Retinal pigment epithelial cell (primary cell): ENCODE results near the gene RFX7.
A peak's percentile ranks its signal among the peaks of the same experiment; 100 is the strongest.

ENCODE experiments used
- DNase-seq: peaks from one replicate; pipeline ENCODE4 v3.0.0-alpha.2; 2010; ENCODE audit warnings: low read depth
- H3K4me3 ChIP-seq: 2 replicates; pipeline ENCODE4 v1.5.1; 2011; ENCODE audit warnings: mild to moderate bottlenecking, low read length, control low read depth, moderate library complexity
- TF ChIP-seq, protein P1 (sequence below): conservative IDR thresholded peaks from 2 replicates; pipeline ENCODE4 v1.5.1; 2011; ENCODE audit warnings: low read depth, low read length, control low read depth, inconsistent platforms

Gene RFX7

DNA sequence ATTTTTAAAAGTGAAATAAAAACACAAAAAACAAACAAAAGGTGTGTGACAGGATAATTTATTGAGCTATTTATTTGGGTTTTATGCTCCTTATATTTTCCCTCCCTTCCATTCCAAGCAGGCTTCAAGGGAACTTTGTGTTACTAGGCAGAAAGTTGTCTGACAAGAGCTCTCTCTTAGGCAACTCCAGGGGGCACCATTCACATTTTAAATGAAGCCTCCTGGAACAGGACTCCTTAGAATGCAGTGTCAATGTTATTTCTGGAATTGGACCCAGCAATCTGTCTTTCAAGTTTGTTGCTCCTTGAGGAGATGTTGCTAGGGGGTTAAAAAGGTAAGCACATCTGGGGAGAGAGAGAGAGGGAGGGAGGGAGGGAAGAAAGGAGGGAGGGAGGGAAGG is 5.4 kb upstream of the RFX7 start:
- TF ChIP-seq, protein P1, sequence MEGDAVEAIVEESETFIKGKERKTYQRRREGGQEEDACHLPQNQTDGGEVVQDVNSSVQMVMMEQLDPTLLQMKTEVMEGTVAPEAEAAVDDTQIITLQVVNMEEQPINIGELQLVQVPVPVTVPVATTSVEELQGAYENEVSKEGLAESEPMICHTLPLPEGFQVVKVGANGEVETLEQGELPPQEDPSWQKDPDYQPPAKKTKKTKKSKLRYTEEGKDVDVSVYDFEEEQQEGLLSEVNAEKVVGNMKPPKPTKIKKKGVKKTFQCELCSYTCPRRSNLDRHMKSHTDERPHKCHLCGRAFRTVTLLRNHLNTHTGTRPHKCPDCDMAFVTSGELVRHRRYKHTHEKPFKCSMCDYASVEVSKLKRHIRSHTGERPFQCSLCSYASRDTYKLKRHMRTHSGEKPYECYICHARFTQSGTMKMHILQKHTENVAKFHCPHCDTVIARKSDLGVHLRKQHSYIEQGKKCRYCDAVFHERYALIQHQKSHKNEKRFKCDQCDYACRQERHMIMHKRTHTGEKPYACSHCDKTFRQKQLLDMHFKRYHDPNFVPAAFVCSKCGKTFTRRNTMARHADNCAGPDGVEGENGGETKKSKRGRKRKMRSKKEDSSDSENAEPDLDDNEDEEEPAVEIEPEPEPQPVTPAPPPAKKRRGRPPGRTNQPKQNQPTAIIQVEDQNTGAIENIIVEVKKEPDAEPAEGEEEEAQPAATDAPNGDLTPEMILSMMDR, result peak; percentile 51
- H3K4me3 ChIP-seq, result no peak overlapping the region
- DNase-seq, result no peak

DNA sequence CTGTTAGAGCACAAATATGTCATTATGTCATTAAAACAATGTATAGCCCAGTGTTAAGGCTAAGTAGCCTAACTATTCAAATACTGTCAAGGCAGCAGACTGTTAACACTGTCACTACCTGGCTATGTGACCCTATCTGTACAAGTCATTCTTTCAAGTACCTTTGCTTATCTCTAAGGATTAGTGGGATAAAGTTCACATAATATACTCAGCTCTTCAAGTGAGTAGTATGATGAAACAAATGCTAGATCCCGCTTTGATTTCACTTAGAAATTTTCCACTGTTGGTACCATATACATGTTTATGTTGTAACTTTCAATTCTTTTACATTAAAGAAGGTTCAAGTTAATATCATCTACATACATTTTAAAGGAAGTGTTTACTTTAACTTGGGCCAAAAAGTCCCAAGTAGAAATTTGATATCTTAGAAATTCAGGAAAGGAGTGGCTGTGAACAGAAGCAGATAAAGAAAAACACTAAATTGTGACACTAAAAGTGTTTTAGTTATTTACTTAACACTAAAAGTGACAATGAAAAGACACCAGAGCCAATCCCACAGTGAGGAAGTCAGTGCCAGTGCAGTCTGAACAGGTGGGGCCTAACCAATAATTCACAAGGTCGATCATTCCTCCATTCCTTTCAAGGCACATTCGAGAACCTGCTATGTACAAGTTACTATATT is 4.8 kb upstream of the RFX7 start:
- DNase-seq, result no peak
- no peak overlapping the region for H3K4me3 ChIP-seq
- TF ChIP-seq, protein P1, result no peak

GRCh38 chr15:56247266-56247665 is 3.6 kb upstream of the RFX7 start:
- TF ChIP-seq, protein P1, result no peak
- DNase-seq, result no peak
- H3K4me3 ChIP-seq, result no peak overlapping the region

DNA sequence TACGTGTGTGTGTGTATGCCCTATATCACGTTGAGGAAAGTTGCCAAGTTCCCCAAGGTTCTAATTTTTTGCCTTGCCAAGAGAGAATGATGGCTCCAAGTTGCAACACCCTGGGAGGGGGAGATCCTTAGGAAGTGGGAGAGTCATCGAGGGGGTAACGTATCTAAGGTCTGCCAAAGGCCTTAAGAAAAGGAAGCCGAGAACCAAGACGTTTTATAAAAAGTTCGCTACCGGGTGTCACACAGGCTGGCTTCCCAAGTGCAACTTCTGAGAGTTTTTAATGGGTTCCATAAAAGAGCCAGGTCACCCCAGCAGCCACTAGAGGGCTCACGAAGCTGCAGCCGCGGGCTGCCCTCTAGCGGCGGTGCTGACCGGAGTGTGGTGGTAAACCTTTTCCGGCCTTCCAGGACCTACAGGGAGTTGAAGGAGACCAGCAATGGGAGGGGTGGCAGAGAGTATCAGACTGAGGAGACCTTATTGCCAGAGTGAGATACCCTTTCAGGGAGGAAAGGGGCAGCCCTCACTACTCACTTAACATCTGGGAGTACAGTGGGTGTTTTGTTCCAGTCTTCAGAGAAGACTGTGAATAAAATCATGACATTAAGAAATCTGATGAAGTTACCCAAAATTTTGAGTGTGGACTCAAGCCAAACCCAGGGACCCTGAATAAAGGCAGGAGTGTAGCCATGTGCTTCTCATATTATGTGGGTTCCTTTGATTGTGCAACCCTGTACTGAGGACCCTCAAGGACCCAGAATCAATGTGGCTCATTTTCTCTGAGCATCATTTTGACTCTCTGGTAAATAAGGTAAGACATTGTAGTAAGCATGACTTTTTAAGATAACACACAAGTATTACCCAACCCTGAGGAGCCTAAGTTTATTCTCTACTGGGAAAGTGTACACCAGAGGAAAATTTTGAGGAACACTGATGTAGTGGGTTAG is 2.5 kb upstream of the RFX7 start:
- peak overlapping the region; percentile 44 for H3K4me3 ChIP-seq
- TF ChIP-seq, protein P1, result peak; percentile 100
- peak; percentile 66 for DNase-seq

- TF ChIP-seq, protein P1, result no peak
- H3K4me3 ChIP-seq, result no peak overlapping the region
- no peak for DNase-seq
Observed at GRCh38 chr15:56244811-56245576, 1.3 kb upstream of the RFX7 start.

DNA sequence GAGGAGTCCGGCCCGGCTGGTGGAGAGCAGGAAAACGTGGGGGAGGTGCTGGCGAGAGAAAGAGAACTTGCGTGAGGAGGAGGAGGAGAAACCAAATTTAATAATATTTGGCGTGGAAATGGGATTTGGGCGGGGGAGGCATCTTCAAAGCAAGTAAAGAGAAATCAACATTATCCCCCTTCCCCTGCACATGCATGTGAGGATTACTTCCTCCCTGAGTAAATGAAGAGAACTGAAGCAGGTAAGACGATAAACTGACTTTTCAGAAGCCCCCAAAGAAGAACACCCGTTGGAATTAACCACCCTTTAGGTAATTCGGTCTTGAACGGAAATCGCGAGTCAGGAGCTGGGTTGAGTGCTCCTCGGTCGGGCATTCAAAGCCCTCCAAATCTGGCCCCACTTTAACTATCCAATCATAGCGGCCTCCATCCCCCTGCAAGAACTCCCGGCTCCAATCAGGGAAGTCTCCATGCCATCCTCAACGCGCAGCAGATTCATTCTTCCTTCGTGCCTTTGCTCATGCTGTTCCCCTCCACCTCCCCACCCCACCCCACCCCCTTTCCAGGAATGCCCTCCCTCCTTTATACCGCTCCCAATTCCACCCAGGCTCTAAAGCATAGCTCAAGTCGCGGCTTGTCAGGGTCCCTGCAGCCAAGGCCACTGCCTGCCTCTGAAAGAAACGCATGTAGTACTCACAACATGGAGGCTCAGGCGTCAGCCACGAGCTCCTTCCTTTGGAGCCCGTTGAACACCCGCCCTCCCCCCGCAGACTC is 545 bp upstream of the RFX7 start:
- peak overlapping the region; percentile 73 for H3K4me3 ChIP-seq
- peak; percentile 57 for DNase-seq
- TF ChIP-seq, protein P1, result no peak
